ENCODE data around the gene TMEM79. TPM values are rescaled to one million over a fixed set of nuclear protein-coding genes. Genes with fewer than 3 reads are reported as not detected.
A peak's percentile ranks its signal among the peaks of the same experiment; 100 is the strongest.

Gene TMEM79
- total RNA-seq, 6 experiments from 2014 or later = 2.0 to 2.7 (median 2.1) TPM

GRCh38 chr1:156337888-156338179, 53.7 kb downstream of the TMEM79 start:
- Mint-ChIP-seq H3K9me3 (peaks cover 12% of the 10 kb centered on the region; the same call in 1 of the 2 replicates), H3K4me3 (peak overlapping the region; percentile 97), H3K4me1 (ENCODE audit: low read depth) (peaks cover 28% of the 10 kb centered on the region), H3K36me3 (ENCODE audit: low read depth) (peaks cover 41% of the 10 kb centered on the region), H3K27ac (peak overlapping the region; percentile 84), H3K27me3 (ENCODE audit: insufficient read depth) (peaks cover 4% of the 10 kb centered on the region; the same call in 1 of the 2 replicates)
- no peak for TF ChIP-seq CTCF (IDR thresholded peaks at IDR 0.05)
- DNase-seq = no peak

GRCh38 chr1:156338180-156338976, 54.3 kb downstream of the TMEM79 start, which contains the start of the genes CCT3 and TSACC:
Gene CCT3, minus strand, starts transcription at chr1:156338292. Its CDS starts 108 bp downstream, at chr1:156338184.
Gene TSACC, plus strand, starts transcription at chr1:156338526. Its CDS starts 1,232 bp downstream, at chr1:156339758.
- H3K9me3 Mint-ChIP-seq = peaks cover 12% of the 10 kb centered on the region; the same call in 1 of the 2 replicates
- H3K4me1 Mint-ChIP-seq (ENCODE audit: low read depth) = peaks cover 30% of the 10 kb centered on the region
- H3K27ac Mint-ChIP-seq = peak within 1 kb of the TSS; percentile 93
- peaks cover 39% of the 10 kb centered on the region for H3K36me3 Mint-ChIP-seq (ENCODE audit: low read depth)
- peak; percentile 100 for DNase-seq
- no peak; the same call in 1 of the 2 replicates for TF ChIP-seq CTCF (IDR thresholded peaks at IDR 0.05)
- peak within 1 kb of the TSS; percentile 97 for H3K4me3 Mint-ChIP-seq
- peaks cover 4% of the 10 kb centered on the region for H3K27me3 Mint-ChIP-seq (ENCODE audit: insufficient read depth)

Other genes starting within 250 kb of the TMEM79 start
- 10 to 100 TPM; 31.6 to 36.0 (median 32.9) TPM for gene UBQLN4, start 230.5 kb upstream of the TMEM79 start, total RNA-seq (2021; fragmentation: NEBNext Ultra II Directional; extraction: Animal tissue kit (Norgen Biotek cat#: 25700))
- gene LAMTOR2, start 229.5 kb upstream of the TMEM79 start, total RNA-seq (2021; fragmentation: NEBNext Ultra II Directional; extraction: Animal tissue kit (Norgen Biotek cat#: 25700)) = 10 to 100 TPM; 48.5 to 73.6 (median 62.5) TPM
- gene RAB25, start 223.2 kb upstream of the TMEM79 start, total RNA-seq (2021; fragmentation: NEBNext Ultra II Directional; extraction: Animal tissue kit (Norgen Biotek cat#: 25700)) = not detected
- gene MEX3A, start 201.9 kb upstream of the TMEM79 start, total RNA-seq (2021; fragmentation: NEBNext Ultra II Directional; extraction: Animal tissue kit (Norgen Biotek cat#: 25700)) = 1 to 10 TPM; 1.4 to 3.1 (median 2.2) TPM
- gene LMNA, start 169.6 kb upstream of the TMEM79 start, total RNA-seq (2021; fragmentation: NEBNext Ultra II Directional; extraction: Animal tissue kit (Norgen Biotek cat#: 25700)) = 1,000 to 10,000 TPM; 1,238 to 1,664 (median 1,535) TPM
- gene SEMA4A, start 130.7 kb upstream of the TMEM79 start, total RNA-seq (2021; fragmentation: NEBNext Ultra II Directional; extraction: Animal tissue kit (Norgen Biotek cat#: 25700)) = 1 to 10 TPM in 2 of 6 experiments, under 1 TPM in 4; 0.71 to 1.1 (median 0.83) TPM
- gene SLC25A44, start 90.2 kb upstream of the TMEM79 start, total RNA-seq (2021; fragmentation: NEBNext Ultra II Directional; extraction: Animal tissue kit (Norgen Biotek cat#: 25700)) = 10 to 100 TPM; 19.6 to 25.2 (median 23.4) TPM
- gene PMF1, start 71.3 kb upstream of the TMEM79 start, total RNA-seq (2021; fragmentation: NEBNext Ultra II Directional; extraction: Animal tissue kit (Norgen Biotek cat#: 25700)) = 10 to 100 TPM; 32.7 to 41.0 (median 39.5) TPM
- under 1 TPM in 2 of 6 experiments, not detected in 4; 0.40 to 0.62 TPM for gene BGLAP, start 42.1 kb upstream of the TMEM79 start, total RNA-seq (2021; fragmentation: NEBNext Ultra II Directional; extraction: Animal tissue kit (Norgen Biotek cat#: 25700))
- gene PAQR6, start 36.3 kb upstream of the TMEM79 start, total RNA-seq (2021; fragmentation: NEBNext Ultra II Directional; extraction: Animal tissue kit (Norgen Biotek cat#: 25700)) = under 1 TPM; 0.45 to 0.65 (median 0.52) TPM
- 10 to 100 TPM; 46.8 to 56.5 (median 50.6) TPM for gene SMG5, start 1.5 kb upstream of the TMEM79 start, total RNA-seq (2021; fragmentation: NEBNext Ultra II Directional; extraction: Animal tissue kit (Norgen Biotek cat#: 25700))
- gene GLMP, start 11.4 kb downstream of the TMEM79 start, total RNA-seq (2021; fragmentation: NEBNext Ultra II Directional; extraction: Animal tissue kit (Norgen Biotek cat#: 25700)) = 10 to 100 TPM; 50.8 to 91.8 (median 87.4) TPM
- gene VHLL, start 15.0 kb downstream of the TMEM79 start, total RNA-seq (2021; fragmentation: NEBNext Ultra II Directional; extraction: Animal tissue kit (Norgen Biotek cat#: 25700)) = not detected
- 100 to 1,000 TPM; 306 to 382 (median 317) TPM for gene CCT3, start 54.0 kb downstream of the TMEM79 start, total RNA-seq (2021; fragmentation: NEBNext Ultra II Directional; extraction: Animal tissue kit (Norgen Biotek cat#: 25700))
- under 1 TPM; 0.48 to 0.99 (median 0.70) TPM for gene TSACC, start 54.2 kb downstream of the TMEM79 start, total RNA-seq (2021; fragmentation: NEBNext Ultra II Directional; extraction: Animal tissue kit (Norgen Biotek cat#: 25700))
- gene RHBG, start 84.9 kb downstream of the TMEM79 start, total RNA-seq (2021; fragmentation: NEBNext Ultra II Directional; extraction: Animal tissue kit (Norgen Biotek cat#: 25700)) = not detected
- 10 to 100 TPM; 50.0 to 60.1 (median 56.8) TPM for gene MEF2D, start 216.4 kb downstream of the TMEM79 start, total RNA-seq (2021; fragmentation: NEBNext Ultra II Directional; extraction: Animal tissue kit (Norgen Biotek cat#: 25700))